NAMALWA (cell line): Measurements from ENCODE around the gene VSTM2B.

Experiments
- DNase-seq: peaks from one replicate; pipeline ENCODE4 v3.0.0-alpha.2; 2015; ENCODE audit warnings: low spot score

Gene VSTM2B

DNA sequence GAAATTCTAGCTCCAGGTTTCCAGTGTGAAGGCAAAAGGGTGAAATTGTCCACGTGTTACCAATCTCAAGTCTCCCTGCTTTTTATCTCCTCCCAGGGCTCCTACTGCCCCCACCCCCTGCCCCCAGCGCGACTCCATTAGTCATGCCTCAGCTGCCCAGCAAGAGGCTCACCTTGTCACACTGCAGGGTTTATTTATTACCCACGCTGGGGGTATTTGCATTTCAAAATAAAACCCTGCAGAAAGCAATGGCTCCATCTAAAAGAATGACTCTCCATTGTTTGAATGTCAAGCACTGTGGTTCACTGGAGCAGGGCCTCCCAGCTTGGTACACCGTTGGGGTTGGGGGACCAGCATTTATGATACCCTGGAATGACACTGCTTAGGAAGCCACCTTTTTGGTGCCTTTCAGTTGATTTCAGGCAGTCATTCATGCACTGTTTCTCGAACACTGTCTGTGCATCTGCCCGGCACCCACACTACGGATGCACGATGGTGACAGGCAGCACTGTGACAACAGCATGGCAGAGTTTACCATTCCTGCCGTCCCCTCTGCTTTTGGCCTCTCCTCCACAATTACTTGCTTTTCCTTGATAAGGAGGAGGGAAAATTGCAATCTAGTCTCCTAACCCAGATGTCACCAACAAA, 70.4 kb downstream of the VSTM2B start:
- DNase-seq: no peak

DNA sequence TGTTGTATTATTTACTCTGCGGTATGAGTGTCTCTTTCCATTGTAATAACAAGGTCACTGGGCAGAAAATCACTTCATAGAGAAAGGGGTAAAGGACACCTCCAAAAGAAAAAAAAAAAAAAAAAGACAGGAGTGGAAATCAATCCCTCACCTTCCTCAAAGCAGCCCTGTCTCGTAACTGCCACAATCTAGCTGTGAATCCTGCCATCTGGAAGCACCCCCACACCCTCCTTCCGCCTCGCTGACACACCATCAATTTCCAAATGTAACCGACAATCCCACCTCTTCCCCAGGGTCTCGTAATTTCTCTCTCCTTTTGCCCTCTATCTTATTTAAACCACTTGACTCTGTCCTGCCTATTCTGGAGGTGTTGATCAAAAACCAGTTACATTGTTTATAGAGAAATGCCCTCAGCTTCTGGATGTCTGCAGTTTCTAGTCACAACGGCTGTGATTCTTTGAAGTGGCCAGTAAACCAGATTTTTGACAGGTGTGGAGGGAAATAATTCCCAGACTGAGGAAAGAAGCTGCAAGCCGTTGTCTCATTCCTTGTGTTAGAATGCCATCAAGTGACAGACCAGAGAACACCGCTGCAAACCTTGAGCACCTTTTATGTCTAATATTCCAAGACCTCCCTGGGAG, 71.2 kb downstream of the VSTM2B start:
- DNase-seq: no peak

DNA sequence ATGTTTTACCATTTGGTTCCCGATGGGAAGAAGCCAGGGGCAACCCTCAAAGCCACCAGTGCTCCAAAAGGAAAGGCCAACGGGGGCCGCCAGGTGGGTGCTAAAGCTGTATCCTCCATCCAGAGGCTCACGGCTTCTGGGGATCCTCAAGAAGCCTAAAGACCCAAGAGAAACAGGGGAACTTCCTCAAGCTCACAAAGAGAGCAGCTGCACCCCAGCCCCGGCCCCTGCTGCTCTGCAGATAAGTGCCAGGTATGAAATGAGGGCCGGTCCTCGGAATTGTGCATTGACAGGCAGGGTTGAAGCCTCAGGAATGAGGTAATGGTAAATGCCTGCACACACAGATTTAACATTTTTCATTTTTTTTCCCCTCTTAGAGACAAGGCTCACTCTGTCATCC, 72.2 kb downstream of the VSTM2B start:
- no peak for DNase-seq

DNA sequence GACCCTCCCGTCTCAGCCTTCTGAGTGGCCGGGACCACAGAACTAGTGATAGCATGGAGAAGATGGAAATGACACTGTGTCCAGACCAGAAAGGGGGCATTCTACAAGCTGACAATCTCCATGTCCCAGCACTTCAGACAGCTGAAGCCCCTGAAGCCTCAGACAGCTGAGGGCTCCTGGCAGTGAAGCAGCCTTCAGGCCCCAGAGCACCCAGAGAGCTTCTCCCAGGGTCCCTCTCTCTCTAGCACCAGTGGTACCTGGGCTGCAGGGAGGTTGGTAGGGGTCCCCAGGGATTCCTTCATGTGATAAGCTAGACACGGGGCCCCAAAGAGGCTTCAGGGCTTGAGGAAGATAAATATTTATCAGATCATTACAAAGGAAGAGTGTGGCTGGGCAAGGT, 72.7 kb downstream of the VSTM2B start:
- DNase-seq: no peak

DNA sequence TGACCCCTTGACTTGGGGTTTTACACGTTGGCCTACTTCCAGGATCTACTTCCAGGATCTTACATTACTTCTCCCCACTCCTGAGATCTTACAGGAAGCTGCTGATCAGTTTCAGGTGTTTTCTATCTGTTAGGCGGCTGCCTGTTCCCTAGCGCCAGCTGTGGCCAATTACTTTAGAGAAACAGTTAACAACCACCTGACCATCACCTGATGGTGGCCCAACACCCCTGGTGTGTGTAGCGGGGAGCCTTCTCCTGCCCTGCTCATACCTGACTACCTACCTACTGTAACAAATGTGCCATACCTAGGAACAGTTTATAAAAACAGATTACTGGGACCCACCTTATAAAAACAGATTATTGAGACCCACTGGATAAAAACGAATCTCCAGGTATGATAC, 77.5 kb downstream of the VSTM2B start:
- DNase-seq: no peak

DNA sequence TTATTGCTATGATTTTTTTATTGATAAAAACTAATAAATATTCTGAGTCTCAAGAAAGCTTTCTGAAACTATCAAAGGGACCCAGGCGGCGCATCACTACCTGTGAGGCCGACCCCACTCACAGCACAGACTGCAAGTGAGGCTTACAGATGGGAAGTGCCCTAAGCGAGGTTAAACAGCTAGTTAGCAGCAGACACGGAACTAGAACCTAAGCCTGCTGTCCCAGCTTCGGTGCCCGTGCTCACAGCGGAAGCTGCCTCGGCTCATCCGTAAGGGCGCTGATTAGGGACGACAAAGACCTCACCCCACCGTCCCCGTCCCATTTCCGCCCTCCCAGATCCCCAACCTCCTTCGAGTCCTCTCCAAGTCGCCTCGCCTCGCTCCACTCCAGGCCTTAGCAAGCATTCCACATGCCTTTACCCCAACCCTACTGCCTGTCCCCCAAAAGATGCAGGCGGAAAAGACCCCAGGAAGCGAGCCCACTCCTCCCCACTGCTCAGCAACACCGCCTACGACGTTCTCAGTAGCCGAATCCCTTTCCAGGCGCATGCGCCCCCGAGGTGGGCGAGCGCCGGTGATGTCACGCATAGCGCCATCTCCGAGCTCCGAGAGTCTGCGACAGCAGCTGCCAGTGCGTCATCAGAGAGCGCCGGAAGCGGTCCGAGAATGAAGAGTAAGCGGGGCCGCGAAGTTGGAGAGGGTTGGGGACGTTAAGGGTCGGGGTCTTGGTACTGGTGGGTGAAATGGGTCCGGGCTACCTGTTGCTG, 80.0 kb downstream of the VSTM2B start, which contains the start of gene POP4:
POP4 (plus strand) TSS at position 631 of the 767 bp plus-strand sequence; CDS start at position 667, 36 bp downstream.
- DNase-seq: peak; percentile 98

DNA sequence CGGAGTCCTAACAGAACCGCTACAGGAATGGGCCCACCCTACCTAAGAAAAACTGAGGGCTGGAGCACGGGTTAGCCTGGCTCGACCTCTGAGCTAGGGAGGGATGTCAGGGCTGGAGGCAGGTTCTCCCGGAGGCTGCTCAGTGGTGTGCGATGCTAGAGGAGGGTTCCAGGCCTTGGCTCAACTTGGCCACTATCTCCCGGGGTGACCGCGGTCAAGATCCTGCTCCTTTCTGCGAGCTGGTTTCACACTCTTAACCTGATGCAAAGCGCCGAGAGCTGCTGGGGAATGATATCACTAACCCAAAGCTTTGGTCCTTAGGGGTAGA, 80.6 kb downstream of the VSTM2B start:
- DNase-seq: no peak

DNA sequence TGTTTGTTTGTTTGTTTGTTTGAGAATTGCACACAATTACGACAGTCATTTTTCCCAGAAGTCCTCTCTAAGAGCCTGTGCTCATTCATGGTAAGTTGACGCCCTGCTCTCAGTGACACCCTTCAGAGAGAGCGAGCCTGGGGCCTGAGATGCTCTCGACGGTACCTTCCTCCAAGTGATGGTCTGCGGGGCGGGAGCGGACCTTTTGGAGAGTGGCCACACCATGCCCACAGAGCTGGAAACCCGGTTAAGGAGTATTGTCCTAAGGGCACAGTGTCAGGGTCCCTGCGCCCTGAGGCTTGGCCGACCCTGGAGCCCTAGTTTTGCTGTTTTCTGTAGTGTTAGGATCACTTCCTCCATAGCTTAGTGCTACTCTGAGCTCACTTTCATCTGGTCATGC, 83.8 kb downstream of the VSTM2B start:
- no peak for DNase-seq

DNA sequence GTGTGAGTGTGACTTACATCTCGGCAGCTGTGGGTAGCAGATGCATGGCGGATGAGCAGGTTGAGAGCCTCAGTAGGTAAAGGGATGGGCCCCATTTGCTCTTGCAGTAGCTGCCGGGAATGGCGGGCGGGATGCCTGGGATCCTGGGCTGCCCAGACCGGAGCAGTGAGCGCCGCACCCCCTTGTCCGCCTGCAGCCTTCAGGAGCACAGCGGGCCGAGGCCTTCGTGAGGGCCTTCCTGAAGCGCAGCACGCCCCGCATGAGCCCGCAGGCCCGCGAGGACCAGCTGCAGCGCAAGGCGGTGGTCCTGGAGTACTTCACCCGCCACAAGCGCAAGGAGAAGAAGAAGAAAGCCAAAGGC, 84.4 kb downstream of the VSTM2B start:
- no peak for DNase-seq

DNA sequence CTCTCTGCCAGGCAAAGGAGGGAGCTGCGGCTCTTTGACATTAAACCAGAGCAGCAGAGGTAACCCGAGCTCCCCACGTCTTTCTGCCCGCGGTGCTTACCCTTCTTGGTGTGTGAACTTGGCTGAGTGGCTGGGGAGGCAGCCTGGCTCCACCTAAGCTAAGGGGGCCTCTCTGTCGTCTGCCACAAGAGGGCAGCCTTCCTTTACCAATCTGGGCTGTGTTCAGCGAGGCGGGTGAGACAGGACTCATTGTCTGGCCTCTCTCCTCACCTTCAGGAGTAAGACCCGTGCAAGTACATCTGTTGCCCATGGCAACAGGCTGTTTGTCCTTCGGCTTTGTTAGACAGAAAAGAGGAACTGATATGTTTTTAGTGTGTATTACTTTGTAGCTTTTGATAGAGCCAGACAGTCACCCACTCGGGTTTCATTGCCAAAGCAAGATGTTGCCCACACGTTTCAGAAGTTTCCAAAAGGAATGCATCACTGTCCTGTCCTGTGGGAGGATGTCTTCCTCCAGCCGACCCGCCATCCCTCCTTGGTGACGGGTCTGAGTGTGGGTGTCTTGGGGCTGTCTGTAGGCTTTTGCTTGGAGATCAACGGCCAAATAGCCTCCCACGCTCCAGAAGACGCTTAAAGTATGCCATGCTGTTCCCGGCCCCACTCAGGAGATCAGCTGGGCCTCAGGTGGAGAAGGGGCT, 84.9 kb downstream of the VSTM2B start:
- DNase-seq: peak; percentile 95

DNA sequence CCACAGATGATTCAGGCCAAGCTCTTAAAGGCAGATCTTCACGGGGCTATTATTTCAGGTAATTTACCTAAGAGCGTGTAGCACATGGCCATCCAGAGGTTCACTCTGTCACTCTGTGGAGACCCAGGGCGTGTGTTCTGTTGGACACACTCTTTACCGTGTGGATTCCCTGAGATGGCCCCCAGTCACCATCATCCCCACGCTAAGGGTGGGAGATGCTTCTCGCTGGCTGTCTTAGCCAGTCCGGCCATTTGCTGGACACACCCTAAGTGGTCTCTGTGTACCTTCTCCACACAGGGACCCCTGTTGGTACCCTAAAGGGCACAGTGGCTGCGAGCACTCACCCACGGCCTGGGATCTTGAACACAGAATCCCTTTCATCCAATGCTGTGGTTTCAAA, 86.3 kb downstream of the VSTM2B start:
- DNase-seq: no peak

DNA sequence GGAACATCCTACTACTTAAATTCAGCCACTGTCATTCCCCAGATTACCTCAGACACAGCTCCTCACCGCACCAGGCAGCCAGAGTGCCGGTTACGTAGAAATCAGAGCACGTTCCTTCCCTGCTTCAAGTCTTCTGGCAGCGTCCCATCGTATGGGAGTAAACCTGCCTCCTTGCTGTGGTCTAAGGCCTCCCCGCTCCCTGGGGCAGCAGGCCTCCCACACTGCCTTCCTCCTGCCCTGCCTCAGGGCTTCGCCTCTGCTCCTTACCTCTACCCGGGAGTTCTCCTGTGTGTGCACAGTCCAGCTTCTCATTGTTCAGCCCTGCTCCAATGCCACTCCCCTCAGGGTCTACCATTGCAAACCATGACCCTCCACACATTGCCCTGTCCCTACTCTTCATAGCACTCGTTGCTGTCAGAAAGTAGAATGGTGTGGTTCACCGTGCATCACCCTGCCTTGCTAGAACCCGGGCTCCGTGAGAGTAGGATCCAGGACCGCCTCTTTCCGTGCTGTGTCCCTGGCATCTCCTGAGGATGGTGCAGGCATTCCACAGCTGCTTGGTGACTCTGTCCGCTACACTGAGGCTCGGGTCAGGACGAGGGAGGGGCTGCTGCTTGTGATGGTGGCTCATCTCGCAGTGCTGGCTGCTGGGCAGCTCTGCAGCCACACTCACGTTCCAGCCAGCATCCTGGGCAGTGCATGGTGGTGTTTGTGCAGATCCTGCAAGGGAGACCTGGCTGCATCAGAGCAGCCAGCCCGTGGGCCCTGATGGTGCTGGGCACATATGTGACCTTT, 87.2 kb downstream of the VSTM2B start:
- DNase-seq: no peak

DNA sequence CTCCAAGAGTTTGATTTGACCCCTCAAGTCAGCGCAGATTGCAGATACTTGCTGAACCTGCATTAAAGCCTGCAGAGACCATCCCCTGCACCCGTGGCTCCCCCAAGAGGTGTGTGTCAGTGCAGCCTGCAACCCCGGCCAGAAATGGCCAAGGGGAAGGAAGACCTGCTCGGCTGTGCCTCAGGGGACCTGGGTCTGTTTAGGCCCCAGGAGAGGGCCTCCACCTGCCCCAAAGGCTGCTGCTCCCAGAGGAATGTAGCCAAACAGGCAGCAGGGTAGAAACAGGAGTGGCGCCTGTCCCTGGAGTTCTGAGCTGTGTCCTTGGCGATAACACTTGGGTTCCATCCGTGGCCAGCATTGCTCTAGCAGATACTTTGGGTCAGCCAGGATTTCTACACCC, 88.3 kb downstream of the VSTM2B start:
- DNase-seq: no peak
